Superior temporal gyrus (tissue), 1 donor: ENCODE results near the gene DERA.
"Not testable (repeated sequence)": the region's sequence is repeated elsewhere in the genome, so short reads cannot be mapped to it uniquely, and the experiment has no call there.

Source experiments
- DNase-seq: peaks from one replicate; pipeline ENCODE4 v3.0.0-alpha.2; 2016; ENCODE audit errors: extremely low spot score

The DERA gene

DNA sequence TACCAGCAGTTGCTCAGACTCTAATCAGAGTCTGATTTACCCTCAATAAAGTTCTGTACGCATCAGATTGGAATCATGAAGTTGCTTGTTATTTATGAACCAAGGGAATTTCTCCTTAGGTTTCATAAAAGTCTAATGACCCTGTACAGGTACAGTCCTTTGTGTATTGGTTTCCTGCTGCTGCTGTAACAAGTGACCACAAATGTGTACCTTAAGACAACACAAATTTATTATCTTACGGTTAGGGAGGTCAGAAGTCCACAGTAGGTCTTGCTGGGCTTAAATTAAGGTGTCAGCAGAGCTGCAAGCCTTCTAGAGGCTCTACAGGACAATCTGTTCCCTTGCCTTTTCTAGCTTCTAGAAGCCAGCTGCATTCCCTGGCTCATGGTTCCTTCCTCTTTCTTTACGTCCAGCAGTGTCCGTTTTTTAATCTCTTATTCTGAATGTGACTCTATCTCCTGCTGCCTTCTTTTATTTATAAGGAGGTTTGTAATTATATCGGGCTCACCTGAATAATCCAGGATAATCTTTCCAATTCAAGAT is 6.7 kb upstream of the DERA start:
- DNase-seq, result no peak

DNA sequence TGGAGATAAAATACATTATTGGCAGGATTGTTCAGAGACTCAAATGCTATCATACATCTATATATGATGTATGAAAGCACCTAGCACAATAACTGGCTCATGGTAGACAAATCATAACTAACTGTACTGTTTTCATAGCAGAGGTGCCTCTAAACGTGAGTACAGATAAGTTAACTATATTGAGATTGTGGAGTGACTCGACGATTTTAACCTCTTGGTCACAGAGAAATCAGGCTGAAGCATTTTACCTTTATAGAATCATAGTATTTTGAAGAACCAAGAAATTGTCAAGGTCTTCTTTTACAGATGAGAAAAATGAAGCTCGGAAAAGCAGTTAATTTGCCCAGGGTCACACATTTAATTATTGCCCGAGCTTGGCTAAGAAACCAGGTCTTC is 666 bp upstream of the DERA start:
- no peak for DNase-seq

DNA sequence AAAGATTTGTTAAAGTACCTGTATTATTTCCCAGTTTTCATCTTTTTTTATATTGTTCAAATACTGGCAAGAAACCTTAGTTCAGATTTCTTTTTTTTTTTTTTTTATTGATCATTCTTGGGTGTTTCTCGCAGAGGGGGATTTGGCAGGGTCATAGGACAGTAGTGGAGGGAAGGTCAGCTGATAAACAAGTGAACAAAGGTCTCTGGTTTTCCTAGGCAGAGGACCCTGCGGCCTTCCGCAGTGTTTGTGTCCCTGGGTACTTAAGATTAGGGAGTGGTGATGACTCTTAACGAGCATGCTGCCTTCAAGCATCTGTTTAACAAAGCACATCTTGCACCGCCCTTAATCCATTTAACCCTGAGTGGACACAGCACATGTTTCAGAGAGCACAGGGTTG is 799 bp downstream of the DERA start:
- not testable (repeated sequence) for DNase-seq

DNA sequence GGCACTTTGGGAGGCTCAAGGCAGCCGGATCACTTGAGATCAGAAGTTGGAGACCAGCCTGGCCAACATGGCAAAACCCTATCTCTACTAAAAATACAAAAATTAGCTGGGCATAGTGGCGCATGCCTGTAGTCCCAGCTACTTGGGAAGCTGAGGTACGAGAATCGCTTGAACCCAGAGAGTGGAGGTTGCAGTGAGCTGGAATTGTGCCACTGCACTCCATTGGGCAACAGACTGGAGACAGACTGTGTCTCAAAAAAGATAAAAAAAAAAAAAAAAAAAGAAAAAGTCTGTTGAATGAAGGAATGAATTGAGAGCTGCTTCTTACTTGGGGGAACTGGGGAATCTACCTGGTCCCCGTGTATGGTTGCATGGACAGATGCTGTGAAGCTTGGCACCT is 3.0 kb downstream of the DERA start:
- not testable (repeated sequence) for DNase-seq

DNA sequence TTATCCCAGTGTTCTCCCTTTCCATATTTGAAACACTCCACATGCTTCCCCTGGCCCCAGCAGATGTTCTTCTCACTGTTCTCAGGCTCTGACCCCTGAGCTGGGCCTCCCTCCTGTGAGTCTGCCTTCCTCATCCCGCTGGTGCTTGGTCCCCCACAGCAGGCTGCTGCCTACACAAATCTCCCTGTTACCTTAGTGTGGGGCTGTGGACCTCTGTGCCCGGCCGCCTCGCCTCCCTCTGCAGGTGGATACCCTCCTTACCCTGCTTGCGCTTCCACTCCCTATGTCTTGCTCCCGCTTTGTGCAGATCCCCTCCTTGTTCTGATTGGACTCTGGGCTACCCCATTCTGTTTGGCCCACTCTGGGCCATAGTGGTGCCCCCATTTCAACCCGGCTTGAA is 6.9 kb downstream of the DERA start:
- no peak for DNase-seq

DNA sequence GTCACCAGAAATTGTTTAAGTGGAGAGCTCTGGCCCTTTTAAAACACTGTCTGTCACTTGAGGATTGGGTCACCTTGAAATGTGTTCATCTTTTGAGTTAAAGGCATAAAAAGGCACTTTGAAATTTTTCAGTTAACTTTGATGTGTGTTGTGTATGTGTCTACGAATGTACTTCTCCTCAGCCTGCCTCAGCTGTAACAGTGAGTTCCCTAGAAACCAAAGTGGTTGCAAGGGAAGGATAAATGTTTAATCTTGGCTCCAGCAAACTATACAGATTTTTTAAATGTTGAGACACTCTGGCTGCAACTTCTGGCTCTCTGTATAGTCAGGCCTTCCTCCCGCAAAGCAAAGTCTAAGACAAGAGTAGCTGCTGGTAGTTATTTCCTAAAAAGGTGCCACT is 8.3 kb downstream of the DERA start:
- no peak for DNase-seq

DNA sequence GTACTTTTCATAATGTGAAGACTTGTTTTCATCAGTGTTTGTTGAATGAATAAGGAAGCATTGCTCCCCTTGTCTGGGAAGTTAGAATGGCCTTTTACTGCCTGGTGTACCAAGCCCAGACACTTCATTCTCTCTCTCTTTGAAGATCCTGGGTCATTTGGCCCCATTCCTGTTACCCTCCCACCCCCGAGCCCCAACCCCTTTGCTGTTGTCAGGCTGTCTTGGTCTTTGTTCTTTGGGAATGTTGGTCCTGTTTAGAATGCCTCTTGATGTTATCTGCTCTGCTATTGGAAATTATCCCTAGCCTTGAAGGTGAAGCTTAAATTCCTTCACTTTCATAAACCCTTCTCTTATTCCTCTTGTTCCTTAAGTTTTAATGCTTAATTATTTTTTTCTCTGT is 13.8 kb downstream of the DERA start:
- no peak for DNase-seq

DNA sequence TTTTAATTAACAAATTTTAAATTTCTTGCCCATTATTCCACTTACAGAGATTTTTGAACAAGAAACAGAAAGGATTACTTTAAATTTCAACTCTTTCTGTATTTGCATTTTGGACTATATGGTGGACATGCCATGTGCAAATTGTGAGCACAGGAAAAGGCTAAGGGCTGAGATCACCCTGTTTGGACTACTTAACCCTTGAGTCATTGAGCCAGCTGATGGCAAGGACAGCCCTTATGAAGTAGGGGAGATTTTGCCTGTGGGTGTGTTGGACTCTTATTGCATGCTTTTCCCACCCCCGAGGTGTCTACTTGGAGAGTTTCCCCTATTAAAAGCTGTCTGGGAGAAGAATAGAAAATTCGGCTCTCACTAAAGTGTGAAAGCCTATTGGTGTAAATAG is 17.2 kb downstream of the DERA start:
- no peak for DNase-seq

DNA sequence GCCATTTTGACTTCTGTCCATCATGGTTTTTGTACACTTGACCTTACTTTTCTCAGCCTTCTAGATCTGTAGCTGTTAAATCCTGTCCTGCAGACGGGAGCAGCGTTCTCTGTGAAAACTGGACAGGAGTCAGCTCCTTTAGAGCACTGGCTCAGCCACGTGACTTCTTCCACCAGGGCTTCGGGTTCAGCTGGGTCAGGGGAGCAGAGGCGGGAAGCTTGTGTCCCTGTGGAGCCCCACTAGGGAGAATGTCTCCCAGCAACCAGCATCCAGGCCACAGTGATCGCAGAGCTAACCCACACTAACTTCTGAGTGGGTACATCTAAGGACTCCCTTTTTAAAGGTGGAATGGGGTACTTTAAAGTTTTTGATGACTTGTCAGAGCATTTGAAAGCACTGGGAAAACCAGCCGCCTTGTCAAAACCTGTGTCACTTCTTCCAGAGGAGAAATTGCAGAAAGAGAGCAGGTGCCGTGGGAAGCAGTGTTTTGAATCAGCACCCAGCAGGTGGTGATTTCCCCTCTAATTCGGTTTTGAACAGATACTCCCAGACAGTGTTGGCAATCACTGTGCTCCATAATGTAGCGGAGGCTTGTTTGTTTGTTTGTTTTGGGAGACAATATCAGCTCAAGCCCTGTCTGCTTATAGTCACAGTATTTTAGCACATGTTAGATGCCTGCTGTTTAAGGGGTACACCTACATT is 17.9 kb downstream of the DERA start:
- DNase-seq, result no peak

DNA sequence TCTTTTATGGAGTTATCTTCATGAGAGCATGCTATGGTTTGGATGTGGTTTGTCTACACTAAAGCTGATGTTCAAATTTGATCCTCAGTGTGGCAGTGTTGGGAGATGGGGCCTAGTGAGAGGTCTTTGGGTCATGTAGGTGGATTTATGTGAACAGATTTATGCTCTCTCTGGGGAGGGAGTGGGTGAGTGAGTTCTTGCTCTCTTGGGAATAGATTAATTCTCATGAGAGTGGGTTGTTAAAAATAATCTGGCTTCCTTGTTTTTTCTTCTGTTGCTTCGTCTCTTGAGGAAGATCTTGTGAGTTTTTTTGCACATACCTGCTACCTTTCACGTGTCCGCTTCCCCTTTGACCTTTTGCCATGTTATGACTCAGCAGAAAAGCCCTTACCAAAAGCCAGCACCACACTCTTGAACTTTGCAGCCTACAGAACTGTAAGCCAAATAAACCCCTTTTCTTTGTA is 20.5 kb downstream of the DERA start:
- DNase-seq, result no peak

DNA sequence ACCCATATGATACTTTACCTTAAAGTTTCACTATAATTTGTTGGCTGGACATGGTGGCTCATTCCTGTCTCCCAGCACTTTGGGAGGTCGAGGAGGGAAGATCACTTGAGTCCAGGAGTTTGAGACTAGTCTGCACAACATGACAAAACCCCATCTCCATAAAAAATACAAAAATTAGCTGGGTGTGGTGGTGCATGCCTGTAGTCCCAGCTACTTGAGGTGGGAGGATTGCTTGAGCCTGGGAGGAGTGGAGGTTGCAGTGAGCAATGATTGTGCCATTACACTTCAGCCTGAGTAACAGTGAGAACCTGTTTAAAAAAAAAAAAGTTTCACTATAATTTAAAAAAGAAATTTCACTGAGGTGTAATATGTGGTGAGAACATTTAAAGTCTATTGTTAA is 21.2 kb downstream of the DERA start:
- no peak for DNase-seq

DNA sequence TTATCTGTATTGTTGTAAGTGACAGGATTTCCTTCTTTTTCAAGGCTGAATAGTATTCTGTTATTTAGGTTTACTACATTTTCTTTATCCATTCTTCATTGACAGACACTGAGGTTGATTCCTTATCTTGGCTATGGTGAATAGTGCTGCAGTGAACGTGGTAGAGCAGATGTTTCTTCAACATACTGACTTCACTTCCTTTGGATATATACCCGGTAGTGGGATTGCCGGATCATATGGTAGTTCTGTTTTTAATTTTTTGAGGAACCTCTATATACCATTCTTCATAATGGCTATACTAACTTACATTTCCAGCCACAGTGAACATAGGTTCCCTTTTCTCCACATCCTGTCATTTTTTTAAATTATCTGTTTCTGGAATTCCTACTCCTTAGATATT is 21.8 kb downstream of the DERA start:
- DNase-seq, result no peak

DNA sequence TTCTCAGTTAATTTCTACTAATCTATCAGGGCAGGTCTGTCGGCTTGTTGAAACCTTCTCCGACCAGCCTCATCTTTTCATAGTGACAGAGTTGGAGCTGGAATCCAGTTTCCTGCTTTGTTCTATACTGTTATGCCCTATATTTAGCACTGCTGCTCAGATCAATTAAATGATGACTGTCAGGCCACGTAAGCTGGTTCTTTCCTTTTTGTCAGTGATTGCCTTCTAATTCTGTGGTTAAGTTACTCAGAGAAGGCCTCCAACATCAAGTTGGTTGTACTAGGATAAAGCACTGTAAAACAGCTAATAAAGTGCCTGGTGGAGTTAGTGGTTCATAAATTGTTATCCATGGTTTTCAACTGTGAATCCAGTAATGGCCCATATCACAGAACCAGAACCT is 22.6 kb downstream of the DERA start:
- no peak for DNase-seq

DNA sequence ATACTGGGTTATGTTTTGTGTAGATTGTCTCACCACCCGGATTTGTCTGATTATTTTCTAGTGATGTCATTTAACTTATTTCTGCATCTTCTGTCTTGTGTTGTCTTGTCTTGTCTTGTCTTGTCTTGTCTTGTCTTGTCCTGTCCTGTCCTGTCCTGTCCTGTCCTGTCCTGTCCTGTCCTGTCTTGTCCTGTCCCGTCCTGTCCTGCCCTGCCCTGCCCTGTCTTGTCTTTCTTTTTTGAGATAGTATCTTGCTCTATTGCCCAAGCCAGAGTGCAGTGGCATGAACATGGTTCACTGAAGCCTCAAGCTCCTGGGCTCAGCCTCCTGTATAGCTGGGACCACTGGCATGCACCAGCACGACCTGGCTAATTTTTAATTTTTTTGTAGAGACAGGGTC is 25.6 kb downstream of the DERA start:
- no peak for DNase-seq

DNA sequence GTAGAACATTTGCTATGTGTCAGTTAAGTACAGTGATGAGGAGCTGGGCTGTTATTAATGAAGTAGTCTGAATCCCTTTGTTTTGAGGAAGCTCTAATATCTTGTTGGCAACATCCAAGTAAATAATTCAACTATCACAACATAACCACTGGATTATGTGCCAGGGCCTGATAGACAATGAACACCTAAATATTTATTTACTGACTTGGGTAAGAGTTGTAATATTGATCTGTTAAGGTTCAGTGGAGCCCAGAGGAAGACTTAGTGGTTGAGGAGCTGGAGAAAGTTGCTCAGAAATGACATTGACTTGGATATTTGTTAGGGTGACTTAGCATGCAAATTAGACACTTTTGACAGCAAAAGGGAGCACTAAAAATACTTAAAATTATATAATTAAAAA is 26.8 kb downstream of the DERA start:
- no peak for DNase-seq

DNA sequence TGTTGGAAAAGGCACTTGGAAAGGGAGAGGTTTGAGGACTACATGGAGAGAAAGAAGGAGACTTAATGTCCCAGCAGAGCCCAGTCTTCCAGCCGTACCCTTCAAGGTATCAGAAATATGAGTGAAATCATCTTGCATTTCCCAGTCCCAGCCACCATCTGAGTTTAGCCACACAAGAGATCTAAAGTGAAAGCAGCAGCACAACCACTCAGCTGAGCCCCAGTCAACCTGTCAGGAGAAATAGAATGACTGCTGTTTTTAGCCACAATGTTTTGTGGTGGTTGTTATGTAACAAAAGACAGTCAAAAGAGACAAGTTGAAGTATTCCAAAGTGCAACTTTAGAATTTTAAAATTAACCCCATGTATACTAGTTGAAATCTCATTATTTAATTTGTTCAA is 28.0 kb downstream of the DERA start:
- DNase-seq, result no peak

DNA sequence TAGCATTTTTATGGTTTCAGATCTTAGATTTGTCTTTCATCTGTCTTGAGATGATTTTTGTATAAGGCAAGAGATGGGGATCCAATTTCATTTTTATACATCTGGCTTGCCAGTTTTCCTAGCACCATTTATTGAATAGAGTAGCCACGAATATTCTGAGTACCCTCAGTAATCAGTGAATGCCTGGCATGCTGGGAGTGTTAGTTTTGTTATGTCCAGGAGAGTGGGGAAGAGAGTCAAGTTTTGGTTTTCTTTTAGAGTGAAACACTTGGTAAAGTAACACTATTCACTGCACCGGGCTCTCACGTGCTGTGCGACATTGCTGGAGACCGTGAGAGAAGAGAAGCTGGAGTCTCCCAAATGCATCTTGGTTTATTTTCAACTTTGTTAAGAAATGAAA is 31.3 kb downstream of the DERA start:
- no peak for DNase-seq

DNA sequence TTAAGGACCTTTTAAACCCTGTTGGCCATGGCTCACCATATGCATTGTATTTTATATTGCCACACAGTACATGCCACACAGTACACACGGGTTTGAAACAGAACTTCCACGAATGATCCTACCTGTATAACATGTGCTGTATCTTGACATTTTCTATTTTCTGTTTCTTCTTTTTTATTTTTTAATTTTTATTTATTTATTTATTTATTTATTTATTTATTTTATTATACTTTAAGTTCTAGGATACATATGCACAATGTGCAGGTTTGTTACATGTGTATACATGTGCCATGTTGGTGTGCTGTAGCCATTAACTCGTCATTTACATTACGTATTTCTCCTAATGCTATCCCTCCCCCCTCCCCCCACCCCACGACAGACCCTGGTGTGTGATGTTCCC is 32.4 kb downstream of the DERA start:
- not testable (repeated sequence) for DNase-seq

DNA sequence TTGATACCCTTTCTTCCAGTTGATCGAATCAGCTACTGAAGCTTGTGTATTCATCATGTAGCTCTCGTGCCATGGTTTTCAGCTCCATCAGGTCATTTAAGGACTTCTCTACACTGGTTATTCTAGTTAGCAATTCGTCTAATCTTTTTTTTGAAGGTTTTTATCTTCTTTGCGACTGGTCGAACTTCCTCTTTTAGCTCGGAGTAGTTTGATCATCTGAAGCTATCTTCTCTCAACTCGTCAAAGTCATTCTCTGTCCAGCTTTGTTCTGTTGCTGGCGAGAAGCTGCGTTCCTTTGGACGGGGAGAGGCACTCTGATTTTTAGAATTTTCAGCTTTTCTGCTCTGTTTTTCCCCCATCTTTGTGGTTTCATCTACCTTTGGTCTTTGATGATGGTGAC is 37.3 kb downstream of the DERA start:
- DNase-seq, result not testable (repeated sequence)

DNA sequence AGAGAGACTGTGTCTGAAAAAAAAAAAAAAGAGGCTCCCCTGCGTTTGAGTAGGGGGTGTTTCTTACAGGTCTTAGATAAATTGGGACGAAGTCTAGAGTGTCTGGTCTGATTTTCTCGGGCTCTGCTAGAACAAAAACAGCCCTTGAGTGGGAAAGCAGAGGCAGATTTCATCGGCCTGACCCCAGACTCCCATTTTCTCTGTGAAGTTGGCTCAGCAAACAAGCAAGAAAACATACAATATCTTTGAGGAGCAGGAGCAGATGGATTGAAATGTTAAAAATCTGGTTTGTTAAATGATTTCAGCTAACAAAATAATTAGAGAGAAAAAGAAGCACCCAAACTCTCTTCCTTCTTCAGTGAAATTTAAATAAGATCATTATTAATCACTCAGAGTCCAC is 44.1 kb downstream of the DERA start:
- no peak for DNase-seq

DNA sequence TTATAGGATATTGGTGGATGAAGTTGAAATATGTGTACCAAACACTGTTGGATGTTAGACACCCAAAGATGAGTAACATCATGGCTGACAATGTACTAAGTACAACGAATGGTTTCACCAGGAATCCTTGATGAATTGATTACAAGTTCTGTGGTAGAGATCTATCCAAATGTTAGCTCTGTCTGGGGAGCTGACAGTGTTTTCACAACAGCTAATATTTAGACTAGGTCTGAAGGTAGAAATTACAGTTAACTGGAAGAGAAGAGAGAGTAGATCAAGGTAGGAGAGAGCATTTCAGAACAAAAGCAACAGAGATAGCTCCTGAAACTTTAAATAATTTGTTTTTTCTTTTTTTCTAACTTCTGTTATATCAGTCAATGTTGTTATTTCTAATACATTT is 44.9 kb downstream of the DERA start:
- no peak for DNase-seq

DNA sequence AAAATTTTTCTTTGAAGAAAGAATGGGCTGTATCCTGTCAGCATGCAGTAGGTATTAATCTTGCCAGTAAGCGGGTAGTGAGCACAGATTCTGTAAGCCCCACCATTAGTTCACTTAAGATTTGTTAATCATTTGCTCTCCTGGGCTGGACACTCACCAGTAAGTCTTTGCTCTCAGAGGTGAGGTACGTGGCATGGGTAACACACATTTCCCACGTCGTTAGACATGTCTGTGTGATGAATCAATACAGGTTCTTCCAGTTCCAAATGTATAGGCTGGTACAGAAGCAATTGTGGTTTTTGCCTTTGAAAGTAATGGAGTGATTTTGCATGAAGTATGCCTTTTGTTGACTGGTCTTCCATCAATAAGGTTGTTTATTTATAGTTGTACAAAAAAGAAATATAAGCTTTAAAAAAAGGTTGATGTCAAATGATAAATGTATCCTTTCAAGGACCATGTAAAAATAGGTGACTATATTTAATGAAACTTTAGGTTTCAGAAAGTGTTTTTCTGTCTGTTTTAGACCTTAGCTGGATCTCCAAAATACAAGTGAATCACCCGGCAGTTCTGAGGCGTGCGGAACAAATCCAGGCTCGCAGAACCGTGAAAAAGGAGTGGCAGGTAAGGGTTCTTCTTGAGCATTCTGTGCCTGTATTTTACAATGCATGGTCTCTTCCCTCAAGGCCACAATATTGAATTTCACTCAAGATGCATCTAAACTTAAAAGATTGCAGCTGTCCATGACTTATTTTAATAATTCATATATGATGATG is 45.5 kb downstream of the DERA start:
- DNase-seq, result no peak

DNA sequence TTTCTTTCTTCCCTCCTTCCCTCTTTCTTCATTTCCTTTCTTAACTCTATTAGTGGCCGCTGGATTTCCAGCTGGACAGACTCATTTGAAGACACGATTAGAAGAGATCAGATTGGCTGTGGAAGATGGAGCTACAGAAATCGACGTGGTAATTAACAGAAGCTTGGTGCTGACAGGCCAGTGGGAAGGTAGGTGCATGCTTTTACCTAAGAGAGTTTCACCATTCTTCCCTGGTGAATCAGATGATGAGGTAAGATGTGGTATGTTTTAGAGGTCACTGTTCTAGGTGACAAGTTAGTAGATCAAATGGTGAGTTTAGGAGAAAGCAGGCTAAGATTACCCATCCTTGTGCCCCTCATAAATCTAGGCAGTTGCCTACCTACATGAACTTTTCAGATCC is 51.6 kb downstream of the DERA start:
- no peak for DNase-seq
